ENCODE results near the gene ARHGEF16.

ARHGEF16 gene

DNA sequence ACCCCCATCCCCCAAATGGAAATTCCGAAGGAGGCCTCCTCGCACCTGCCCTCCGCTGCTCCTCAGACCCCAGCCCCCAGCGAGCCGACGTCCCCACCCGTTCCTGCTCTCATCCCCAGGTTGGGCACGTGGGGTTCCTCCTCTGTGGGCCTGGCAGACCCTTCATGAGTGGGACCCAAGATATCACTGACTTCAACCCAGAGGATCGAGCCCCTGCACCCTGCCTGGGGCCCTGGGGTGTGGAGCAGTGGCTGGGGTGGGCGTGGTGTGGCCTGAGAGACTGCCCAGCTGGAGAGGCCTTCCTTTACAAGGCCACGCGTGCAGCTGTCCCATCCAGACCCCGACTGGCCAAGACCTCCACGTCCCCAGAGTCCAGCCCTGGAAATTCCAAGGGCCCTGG is 17.6 kb upstream of the ARHGEF16 start:
- DNase-seq (ENCODE audit: low read depth): no peak
- TF ChIP-seq, protein P1, sequence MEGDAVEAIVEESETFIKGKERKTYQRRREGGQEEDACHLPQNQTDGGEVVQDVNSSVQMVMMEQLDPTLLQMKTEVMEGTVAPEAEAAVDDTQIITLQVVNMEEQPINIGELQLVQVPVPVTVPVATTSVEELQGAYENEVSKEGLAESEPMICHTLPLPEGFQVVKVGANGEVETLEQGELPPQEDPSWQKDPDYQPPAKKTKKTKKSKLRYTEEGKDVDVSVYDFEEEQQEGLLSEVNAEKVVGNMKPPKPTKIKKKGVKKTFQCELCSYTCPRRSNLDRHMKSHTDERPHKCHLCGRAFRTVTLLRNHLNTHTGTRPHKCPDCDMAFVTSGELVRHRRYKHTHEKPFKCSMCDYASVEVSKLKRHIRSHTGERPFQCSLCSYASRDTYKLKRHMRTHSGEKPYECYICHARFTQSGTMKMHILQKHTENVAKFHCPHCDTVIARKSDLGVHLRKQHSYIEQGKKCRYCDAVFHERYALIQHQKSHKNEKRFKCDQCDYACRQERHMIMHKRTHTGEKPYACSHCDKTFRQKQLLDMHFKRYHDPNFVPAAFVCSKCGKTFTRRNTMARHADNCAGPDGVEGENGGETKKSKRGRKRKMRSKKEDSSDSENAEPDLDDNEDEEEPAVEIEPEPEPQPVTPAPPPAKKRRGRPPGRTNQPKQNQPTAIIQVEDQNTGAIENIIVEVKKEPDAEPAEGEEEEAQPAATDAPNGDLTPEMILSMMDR (IDR thresholded peaks at IDR 0.05; ENCODE audit: insufficient read depth, low read depth, low read length, missing control alignments): no peak
- H3K4me3 ChIP-seq (ENCODE audit: low read depth, low read length): no peak overlapping the region

DNA sequence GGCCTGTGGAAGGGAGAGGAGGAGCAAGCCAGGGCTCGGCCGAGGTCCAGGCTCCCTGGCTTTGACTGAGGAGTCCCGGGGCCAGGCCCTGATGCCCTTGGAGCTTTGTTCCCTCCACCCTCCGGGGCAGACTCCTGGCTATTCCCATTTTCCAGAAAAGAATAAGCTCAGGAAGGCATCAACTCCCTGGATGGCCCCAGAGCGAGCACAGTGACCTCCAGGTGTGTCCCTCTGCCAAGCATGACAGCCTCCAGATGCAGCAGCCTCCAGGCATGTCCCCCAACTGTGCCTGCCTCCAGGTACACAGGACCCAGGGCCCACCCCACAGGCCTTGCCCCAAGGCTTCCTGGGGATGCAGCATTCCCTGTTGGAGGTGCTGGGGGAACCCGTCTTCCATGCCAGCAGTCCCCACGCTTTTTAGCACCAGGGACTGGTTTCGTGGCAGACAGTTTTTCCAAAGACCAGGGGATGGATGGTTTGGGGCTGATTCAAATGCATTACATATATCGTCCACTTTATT is 15.7 kb upstream of the ARHGEF16 start:
- TF ChIP-seq, protein P1 (IDR thresholded peaks at IDR 0.05; ENCODE audit: insufficient read depth, low read depth, low read length, missing control alignments): no peak
- no peak for DNase-seq (ENCODE audit: low read depth)
- H3K4me3 ChIP-seq (ENCODE audit: low read depth, low read length): no peak overlapping the region

DNA sequence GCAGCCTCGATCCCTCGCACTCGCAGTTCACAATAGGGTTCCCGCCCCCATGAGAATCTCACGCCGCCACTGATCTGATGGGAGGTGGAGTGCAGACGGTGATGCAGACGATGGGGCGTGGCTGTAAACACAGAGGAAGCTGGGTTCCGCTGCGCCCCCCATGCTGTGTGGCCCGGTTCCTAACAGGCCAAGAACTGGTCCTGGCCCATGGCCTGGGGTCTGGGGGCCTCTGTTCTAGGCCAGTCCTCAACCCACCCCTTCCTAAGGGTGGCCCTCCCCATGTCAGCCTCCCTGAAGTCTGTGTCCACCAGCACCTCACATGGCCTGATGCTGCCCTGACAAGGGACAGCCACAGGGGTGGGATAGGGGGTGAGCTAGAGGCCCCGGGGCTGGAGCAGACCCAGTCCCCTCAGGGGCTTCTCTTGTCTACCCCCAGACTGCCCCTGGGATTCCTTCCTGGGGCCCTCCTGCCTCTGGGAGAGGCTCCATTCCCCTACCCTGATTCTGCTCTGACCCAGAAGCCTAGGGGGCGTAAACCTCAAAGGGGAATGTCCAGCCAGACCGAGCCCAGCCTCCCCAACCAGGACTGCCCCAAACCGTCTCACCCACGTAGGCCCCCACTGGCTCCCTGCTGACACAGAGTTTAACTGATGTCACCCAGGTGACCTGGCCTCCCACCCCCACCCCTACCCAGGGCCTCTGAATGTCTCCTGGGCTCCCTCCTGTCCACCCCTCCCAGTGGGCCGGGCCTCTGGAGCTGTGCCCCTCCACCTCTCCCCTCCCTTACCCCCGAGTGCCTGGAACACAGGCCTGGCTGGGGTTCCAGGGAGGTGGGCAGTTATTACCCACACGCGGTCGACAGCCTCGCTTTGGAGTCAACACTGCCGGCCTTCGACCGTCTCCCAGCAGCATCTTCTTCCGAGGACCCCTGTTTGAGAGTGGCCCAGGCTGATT is 14.8 kb upstream of the ARHGEF16 start:
- DNase-seq (ENCODE audit: low read depth): no peak
- no peak overlapping the region for H3K4me3 ChIP-seq (ENCODE audit: low read depth, low read length)
- TF ChIP-seq, protein P1 (IDR thresholded peaks at IDR 0.05; ENCODE audit: insufficient read depth, low read depth, low read length, missing control alignments): no peak

DNA sequence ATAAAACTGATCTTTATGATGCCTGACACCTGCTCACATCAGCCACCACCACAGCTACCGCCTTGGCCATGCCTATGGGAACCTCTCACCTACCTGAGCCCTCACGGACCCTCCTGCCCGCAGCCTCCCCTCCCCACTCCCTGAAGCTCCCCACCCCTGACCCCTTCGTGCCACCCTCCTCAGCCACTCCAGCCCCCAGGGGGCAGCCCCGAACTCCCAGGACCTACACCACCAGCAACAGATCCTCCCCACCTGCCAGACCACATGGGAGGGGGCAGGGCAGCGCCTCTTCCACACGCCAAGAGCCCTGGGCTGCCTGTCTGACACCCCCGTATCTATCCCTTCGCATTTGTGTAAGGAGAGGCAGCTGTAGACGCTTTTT is 14.2 kb upstream of the ARHGEF16 start:
- no peak for DNase-seq (ENCODE audit: low read depth)
- no peak overlapping the region for H3K4me3 ChIP-seq (ENCODE audit: low read depth, low read length)
- TF ChIP-seq, protein P1 (IDR thresholded peaks at IDR 0.05; ENCODE audit: insufficient read depth, low read depth, low read length, missing control alignments): no peak

DNA sequence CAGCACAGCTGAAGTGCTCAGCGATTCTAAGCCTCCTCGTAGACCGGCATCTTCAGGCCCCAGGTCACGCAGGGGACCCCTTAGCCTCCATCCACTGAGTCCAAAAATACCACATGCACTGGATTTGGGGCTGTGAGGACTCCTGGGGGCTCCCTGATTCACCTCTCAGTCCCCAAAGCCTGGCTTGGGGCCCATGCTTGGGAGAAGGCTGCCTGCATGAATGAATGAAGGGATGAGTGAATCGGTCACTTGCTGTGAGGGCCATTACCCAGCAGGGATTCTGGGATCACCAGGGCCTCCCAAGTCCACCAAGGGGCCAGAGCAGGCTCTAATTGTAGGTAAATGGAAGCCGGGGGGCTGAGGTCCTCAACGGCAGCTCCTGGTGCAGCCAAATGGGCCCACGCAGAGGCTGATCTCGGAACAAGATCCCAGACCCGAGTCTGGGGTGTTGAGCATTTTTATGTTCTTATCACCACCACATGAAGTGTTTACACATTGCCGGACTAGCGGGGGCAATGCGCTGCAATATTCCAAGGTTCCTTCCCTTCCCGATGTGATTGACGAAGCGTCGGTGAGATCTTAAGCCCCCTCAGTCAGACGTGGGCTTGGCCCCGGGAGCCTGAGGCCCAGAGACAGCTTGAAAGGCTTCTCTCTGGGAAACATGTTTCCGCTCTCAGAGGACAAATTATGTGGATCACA is 13.6 kb upstream of the ARHGEF16 start:
- TF ChIP-seq, protein P1 (IDR thresholded peaks at IDR 0.05; ENCODE audit: insufficient read depth, low read depth, low read length, missing control alignments): no peak
- no peak for DNase-seq (ENCODE audit: low read depth)
- no peak overlapping the region for H3K4me3 ChIP-seq (ENCODE audit: low read depth, low read length)

DNA sequence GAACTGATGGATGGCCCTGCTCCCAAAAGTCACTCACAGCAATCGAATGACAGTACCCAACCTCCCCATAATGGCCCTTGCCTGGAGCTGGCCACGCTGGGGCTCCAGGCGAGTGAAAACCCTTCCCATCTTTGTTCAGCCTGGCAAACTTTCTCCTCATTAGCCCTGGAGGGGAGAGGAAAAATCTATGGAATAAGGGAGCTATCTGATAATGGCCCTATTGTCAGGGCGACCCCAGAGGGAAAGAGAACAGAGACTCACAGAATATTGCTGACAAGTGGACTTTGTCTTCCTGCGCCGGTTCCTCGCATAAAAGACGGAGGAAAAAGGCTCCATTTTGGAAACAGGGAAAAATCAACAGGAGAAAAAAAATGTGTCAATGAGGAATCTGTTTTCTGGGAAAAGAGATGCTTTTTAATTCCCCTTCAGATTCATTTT is 13.0 kb upstream of the ARHGEF16 start:
- TF ChIP-seq, protein P1 (IDR thresholded peaks at IDR 0.05; ENCODE audit: insufficient read depth, low read depth, low read length, missing control alignments): no peak
- DNase-seq (ENCODE audit: low read depth): no peak
- no peak overlapping the region for H3K4me3 ChIP-seq (ENCODE audit: low read depth, low read length)
